HG03196 (cell line): ENCODE data around the gene COL6A3.

Source experiments
- ATAC-seq: cut with Tn5 transposase; IDR thresholded peaks from one replicate; pipeline ENCODE4 v1.9.1; 2021; ENCODE audit not compliant: unreplicated experiment

COL6A3 gene

GRCh38 chr2:237299906-237300305 lies 114.1 kb downstream of the COL6A3 start:
- no peak for ATAC-seq

GRCh38 chr2:237298151-237299118 lies 115.5 kb downstream of the COL6A3 start:
- no peak for ATAC-seq

GRCh38 chr2:237297421-237298150 lies 116.4 kb downstream of the COL6A3 start:
- ATAC-seq, result no peak

- ATAC-seq, result no peak
Measured at GRCh38 chr2:237296756-237297155, 117.2 kb downstream of the COL6A3 start.

- ATAC-seq, result no peak
Measured at GRCh38 chr2:237295889-237296480, 118.0 kb downstream of the COL6A3 start.

GRCh38 chr2:237294460-237294859 lies 119.5 kb downstream of the COL6A3 start:
- ATAC-seq, result no peak

- no peak for ATAC-seq
Measured at GRCh38 chr2:237293978-237294377, 120.0 kb downstream of the COL6A3 start.

- no peak for ATAC-seq
Measured at GRCh38 chr2:237291138-237291792, 122.7 kb downstream of the COL6A3 start.

- no peak for ATAC-seq
Measured at GRCh38 chr2:237290261-237290660, 123.7 kb downstream of the COL6A3 start.

GRCh38 chr2:237289139-237289538 lies 124.8 kb downstream of the COL6A3 start:
- ATAC-seq, result no peak

- ATAC-seq, result no peak
Measured at GRCh38 chr2:237287872-237288271, 126.1 kb downstream of the COL6A3 start.

- no peak for ATAC-seq
Measured at GRCh38 chr2:237283131-237283928, 130.6 kb downstream of the COL6A3 start.

GRCh38 chr2:237282568-237283128 lies 131.3 kb downstream of the COL6A3 start:
- no peak for ATAC-seq

GRCh38 chr2:237281836-237282306 lies 132.1 kb downstream of the COL6A3 start:
- ATAC-seq, result no peak

- ATAC-seq, result no peak
Measured at GRCh38 chr2:237280939-237281338, 133.0 kb downstream of the COL6A3 start.

- no peak for ATAC-seq
Measured at GRCh38 chr2:237280229-237280628, 133.7 kb downstream of the COL6A3 start.

GRCh38 chr2:237279012-237279768 lies 134.8 kb downstream of the COL6A3 start:
- no peak for ATAC-seq

- ATAC-seq, result no peak
Measured at GRCh38 chr2:237278568-237278967, 135.4 kb downstream of the COL6A3 start.
